HG03280 (cell line): Measurements from ENCODE around the gene PPP2R5B.

Experiments
- ATAC-seq: cut with Tn5 transposase; IDR thresholded peaks from one replicate; pipeline ENCODE4 v1.9.1; 2021; ENCODE audit warnings: mild to moderate bottlenecking, moderate library complexity; ENCODE audit not compliant: unreplicated experiment

The PPP2R5B gene

DNA sequence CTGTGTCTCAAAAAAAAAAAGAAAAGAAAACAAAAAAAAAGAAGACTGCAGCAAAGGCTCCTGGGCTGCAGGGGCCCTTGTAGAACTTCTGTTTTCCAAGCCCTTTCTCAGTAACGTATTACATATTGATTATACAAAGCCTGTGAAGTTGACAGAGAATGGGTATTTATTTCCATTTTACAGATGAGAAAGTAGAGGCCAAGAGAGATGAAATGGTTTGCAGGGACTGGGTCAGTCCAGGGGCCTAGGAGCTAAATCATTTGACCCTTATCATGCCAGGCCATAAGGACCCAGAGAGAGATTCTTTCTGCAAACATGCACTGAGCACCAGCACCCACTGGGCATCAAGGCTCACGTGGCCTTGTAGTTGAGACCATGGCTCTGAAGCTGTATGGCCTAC, 4.5 kb downstream of the PPP2R5B start:
- ATAC-seq, result no peak

DNA sequence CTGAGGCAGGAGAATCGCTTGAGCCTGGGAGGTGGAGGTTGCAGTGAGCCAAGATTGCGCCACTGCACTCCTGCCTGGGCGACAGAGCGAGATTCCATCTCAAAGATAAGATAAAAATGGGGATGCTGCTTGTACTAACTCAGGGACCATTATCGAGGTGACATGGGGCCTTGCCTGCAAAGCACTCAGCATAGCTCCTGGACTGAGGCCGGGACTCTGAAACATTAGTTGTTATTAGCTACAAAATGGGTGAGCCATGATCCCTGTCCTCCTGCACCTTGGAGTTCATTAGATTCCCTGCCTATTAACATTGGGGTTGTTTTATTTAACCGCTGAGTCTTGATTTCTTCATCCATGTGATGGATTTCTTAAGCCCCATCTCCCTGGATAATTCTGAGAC, 5.1 kb downstream of the PPP2R5B start:
- ATAC-seq, result no peak

DNA sequence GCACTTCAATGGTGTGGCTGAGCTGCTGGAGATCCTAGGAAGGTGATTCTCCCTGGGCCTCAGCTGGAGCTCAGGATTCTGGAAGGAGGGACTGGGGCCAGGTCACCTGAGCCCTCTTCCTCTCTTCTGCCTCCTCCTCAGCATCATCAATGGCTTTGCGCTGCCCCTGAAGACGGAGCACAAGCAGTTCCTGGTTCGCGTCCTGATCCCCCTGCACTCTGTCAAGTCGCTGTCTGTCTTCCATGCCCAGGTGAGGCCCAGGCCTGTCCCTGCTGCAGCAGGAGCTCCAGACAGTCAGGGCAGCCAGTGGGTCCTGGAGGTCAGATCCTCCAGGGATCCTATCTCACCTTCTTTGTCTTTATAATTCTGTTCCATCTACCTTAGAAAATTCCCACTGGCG, 5.9 kb downstream of the PPP2R5B start:
- ATAC-seq, result no peak

DNA sequence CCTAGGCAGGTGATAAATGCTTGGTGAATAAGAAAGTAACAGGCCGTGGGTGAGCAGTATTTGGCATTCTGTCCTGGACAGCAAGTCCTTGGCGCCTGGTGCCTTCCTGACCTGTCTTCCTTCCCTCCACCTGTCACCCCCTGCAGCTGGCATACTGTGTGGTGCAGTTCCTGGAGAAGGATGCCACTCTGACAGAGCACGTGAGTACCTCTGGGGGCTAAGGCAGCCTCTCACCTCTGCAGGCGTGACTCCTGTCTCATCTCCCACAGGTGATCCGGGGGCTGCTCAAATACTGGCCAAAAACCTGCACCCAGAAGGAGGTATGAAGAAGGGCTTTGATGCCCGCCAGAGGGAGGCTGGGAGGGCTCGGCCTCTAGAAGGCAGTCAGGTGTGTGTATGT, 6.8 kb downstream of the PPP2R5B start:
- ATAC-seq, result no peak

DNA sequence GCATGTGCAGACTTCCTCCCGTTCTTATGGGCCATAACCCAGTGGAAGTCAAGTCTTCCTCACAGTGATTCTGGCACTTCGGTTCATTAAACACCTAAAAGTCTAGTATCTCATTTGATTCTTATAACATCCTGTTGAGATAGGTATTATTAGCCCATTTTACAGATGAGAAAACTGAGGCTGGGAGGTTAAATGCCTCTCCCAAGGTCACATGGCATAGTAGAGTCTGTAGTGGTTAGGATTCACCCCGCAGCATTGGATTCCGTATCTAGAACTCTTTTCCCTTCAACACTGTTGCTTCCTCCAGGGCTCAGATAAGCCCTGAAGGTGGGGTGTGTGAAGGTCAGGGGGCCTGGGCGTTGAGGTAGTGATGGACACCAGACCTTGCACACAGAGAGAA, 7.8 kb downstream of the PPP2R5B start:
- ATAC-seq, result no peak

DNA sequence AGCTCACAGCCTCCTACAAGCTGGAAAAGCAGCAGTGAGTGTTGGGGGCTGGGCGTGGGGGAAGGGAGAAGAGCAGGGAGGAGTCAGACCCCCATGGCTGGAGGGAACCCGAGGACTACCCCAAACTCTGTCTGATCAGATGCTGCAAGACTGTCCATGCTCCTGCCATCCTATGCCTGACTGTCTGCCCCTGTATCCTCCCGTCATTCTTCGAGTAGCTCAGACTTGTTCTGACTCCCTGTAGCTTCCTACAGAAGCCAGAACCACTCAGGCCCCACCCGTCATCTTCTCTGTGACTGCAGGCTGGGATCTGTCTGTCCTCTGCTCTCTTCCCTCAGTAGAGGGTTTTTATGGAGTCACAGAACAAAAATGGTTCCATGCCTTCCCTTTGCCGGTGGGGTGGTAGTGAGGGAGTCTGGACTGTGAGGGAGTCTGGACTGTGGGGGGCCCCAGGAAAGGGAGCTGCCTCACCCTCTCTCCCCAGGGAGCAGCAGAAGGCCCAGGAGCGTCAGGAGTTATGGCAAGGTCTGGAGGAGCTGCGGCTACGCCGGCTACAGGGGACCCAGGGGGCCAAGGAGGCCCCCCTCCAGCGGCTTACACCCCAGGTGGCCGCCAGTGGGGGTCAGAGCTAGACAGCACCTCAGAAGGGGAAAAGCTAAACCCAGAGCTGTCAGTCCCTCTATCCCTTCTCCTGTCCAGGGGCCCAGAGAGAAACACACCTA, 8.9 kb downstream of the PPP2R5B start:
- ATAC-seq, result no peak

DNA sequence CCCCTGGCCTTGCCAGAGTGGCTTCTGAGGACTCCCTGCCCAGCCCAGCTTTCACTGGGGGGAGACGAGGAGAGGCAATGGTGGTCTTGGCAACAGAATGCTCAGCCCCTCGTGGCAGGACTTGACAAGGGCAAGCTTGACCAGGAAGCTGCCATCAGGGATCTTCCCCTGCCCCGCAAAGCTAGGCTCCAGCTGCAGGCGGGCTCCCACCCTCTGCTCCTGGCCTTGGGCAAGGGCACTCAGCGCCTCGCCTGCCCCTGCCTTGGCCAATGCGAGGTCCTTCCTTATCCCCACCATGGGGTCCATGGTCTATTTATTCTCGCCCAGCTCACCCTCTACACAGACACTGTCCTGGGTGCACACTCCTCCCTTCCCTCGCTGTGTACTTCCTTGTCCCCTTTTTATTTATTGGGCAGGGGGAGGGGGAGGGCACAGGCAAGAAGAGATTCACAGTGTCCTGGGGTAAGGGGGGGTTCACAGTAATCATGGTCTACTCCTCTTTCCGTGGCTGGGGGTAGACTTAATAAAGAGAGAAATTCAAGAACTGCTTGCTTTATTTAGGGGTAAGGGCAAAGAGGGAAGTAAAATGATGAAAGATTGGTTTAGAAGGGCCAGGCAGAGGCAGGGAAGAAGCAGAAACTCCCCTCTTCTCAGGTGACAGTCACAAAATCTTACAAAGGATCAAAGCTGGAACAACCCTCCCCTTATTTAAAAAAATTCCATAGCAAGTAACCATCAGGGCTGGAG, 9.6 kb downstream of the PPP2R5B start:
- no peak for ATAC-seq

DNA sequence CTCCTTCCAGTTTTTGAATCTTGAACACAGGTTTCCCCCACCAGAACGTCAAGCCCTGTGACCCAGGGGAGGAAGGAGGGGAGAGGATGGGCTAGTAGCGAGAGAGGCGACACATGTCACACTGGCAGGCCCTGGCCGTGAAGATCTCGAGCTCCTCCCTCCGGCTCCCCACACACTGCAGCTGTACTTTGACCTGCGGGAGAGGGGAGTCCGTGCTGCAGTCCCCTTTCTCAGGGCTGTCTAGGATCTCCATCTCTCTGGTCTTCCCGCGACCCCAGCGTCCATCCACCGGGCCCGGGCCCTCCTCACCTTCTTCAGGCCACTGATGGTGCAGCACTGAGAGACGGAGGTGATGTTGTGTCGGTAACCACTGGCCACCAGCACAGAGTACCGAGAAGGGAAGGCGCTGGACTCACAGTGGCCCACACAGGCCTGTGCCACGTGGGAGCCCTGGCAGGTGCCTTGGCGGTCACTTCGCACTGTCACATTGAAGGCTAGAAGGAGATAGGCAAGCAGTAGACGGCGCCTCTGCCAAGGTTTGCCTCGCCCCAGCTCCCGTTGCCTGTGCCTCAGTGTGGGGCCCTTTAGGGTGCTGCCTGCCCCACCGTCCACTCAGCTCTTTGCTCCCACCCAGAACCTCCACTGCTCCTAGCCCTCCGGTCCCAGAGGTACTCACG, 10.3 kb downstream of the PPP2R5B start:
- ATAC-seq, result no peak

DNA sequence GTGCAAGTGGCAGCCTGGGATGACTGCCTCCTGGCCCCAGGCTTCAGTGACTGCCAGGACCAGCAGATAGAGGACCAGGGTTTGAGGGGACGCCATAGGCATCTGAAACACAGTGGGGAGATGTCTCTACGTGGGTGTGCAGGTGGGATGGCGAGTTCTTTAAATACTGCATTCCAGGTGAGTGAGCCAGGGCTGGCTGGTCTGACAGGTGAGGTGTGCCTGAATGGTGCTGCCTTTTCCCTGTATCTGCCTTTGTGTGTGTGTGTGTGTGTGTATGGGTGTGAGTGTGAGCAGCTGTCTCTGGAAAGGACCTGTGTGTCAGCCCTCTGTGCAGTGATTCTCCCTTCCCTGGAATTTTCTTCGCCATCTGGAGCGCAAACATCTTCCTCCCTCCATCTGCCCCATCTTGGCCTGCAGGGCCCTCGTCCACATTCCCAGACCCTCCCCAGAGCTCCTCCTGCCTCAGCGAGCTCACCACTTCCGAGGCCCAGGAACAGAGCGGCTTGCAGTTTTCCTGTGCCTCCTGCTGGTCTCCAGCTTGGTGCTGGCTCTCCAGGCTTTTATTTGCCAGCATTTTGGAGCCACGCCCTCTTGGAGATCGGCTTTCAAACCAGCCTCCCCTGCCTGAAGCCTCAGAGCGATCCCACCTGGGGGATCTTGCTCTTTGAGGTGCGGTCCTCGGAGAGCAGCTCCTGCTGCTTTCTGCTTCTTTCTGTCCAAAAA, 11.0 kb downstream of the PPP2R5B start, which contains the start of gene GPHA2:
Gene GPHA2, minus strand, starts transcription at position 535 of the 723 bp plus-strand sequence. Its CDS starts 433 bp downstream, at position 102.
- ATAC-seq, result no peak

DNA sequence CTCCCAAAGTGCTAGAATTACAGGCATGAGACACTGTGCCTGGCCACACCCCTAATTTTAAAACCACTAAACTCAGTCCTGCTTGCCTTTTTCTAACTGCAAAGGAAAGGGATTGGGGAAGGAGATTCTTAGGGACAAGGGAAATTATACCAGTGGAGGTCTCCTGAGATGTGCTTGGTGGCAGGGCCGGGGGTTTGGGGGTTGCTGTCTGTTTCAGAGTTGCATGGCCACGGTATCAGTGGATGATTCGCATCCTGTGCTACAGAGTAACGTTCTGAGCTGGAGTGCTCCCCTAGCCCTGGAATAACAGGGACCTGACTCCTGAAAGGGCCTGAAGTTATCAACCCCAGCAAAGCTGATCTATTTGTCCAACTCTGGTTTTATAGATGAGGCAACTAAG, 12.1 kb downstream of the PPP2R5B start:
- no peak for ATAC-seq

DNA sequence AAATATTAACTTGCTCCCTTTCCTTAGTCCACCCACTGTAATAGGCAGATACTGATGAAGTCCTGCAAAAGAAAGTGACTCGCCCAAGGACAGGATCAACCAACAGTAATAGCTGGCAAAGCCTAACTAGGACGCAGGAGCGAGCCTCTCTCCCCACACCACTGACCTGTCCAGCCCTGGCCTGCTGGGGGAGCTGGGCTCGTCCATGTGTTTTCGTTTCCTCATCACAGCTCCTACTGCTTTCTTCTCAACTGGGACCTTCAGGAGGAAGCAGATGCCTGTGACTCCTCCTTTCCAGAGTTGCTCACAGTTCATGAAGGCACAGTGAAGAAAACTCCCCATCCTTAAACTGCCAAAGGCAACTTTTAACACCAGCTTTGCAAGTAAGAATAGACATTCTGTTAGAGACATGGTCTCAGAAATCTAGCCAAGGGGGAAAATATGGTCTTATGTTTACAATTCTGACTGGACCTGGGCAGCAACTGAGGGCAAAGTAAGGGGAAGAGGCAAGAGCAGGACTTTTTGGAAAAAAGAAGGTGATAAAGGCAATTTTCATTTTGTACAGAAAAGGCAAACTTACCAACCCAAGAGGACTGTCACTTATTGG, 22.8 kb downstream of the PPP2R5B start:
- ATAC-seq, result no peak

DNA sequence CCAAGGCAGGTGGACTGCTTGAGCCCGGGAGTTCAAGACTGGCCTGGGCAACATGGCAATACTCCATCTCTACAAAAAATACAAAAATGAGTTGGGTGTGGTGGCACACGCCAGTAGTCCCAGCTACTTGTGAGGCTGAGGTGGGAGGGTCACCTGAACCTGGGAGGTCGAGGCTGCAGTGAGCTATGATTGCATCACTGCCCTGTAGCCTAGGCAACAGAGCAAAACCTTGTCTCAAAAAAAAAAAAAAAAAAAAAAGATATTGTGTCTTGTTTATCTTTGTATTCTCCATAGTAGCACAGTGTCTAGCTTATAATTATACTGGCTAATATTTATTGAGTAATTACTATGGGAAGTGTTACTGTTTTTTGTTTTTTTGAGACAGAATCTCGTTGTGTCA, 27.0 kb downstream of the PPP2R5B start:
- no peak for ATAC-seq

DNA sequence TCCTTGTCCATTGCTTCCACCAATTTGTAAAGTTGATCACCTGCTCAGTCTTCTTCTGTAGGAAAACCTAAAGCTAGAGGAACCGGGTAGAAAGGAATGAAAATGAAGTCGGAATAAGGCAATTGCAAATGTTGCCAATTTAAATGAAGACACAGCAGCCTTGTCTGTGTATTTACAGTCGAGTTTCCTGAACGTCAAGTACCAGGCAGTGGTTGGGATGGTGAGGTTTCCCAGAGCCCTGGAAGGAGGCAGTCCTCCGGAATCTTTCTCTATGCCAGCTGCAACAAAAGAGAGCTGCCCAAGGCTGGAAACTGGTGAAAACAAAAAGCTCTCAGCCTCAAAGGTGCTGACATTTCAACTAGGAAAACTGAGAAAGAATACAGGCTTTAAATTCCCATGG, 29.7 kb downstream of the PPP2R5B start:
- ATAC-seq, result no peak

DNA sequence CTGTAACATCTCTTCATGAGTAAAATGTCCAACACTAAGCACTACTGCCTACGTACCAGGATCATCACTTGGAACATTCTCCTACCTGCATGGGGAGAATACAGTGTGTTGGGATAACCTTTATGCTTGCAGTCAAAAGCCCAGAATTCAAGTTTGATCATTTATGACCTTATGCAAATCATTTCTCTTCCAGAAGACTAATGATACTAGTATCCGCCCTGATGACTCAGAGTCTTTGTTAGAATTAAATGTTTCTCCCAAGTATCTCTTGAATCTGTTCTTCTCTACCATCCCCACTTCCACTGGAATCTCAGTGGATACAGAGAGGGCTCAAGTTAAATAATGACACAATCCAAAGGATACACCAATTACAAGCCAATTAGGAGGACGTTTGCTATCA, 35.0 kb downstream of the PPP2R5B start:
- ATAC-seq, result no peak

DNA sequence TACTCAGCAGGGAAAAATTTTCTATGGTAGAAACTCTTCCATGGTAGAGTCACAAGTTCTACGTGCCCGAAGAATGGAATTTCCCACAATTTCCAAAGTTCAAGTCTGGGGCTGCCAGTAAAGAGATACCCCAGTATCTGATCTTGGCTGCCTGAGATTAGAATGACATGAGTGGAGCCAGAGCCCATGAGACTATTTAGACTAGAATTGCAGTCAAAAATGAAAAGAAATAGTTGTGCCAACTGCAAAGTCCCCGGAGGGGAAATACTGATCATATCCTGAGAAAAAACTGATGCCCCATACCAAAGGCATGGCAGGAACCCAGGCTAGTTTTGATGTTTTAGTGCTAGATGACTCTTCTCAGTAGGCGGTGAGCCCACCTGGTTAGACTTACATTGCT, 36.2 kb downstream of the PPP2R5B start:
- ATAC-seq, result no peak

DNA sequence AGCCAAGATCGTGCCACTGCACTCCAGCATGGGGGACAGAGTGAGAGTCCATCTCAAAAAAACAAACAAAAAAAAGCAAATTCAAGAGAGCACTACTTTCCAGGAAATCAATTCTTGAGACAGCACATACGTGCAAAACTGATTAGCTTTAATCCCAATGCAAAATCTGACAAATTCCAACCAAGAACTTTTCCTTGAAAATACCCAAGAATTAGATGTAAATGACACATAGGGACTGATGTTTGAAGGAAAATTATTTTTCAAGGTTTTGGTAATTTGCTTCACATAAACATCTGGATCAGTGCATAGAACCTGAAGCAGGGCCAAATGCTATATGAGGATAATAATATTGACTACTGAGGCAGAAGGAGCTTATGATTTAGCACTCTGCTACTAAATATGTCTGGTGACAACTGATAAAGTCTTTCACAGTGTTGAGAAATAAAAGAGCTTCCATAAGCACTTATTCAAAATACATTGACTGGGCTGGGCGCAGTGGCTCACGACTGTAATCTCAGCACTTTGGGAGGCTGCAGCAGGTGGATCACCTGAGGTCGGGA, 38.7 kb downstream of the PPP2R5B start:
- ATAC-seq, result no peak

DNA sequence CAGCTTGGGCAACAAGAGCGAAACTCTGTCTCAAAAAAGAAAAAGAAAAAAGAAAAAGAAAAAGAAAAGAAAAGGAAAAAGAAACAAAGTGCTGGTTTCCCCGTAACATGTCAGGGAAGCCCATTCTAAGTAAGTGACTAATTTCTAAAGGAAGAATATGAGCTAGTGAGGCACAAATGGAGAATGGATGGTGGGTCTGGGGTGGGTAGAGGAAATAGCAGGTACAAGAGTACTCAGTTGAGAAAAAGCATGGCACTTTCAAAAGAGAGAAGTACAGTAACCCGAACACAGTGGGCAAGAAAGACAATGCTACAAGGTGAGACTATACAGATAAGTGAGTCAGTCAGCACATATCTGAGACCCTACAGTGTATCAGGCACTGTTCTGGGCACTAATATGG, 42.9 kb downstream of the PPP2R5B start:
- no peak for ATAC-seq

DNA sequence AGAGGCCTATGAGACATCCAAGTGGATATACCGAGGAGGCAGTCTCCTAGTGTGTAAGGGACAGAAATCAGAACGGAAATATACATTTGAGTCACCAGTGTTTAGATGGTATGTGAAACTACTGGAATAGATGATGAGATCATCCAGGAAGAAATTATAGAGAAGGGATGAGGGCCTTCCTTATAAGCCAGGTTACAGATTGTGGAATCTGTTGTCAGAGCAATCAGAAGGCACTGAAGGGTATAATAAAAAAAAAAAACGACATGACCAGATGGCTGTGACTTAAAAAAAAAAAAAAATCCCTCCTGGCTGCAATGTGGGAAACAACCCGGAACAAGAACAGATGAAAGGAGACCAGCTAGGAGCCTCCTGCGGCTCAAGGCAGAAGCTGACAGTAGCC, 44.7 kb downstream of the PPP2R5B start:
- ATAC-seq, result no peak

DNA sequence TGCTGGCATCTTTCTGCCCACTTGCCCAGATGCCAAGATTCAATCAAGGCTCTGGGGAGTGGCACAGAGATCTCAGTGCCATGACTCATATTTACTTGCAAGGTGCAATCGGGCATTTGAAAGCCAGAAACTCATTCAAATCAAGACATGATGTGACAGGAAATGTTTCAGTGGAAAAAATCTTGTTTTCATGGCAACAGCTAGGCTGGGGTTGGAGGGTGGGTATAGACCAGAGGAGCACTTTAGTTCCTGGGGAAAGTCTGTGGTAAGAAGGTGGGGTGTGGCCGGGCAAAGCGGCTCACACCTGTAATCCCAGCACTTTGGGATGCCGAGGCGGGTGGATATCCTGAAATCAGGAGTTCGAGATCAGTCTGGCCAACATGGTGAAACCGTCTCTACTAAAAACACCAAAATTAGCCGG, 46.3 kb downstream of the PPP2R5B start:
- ATAC-seq, result no peak

DNA sequence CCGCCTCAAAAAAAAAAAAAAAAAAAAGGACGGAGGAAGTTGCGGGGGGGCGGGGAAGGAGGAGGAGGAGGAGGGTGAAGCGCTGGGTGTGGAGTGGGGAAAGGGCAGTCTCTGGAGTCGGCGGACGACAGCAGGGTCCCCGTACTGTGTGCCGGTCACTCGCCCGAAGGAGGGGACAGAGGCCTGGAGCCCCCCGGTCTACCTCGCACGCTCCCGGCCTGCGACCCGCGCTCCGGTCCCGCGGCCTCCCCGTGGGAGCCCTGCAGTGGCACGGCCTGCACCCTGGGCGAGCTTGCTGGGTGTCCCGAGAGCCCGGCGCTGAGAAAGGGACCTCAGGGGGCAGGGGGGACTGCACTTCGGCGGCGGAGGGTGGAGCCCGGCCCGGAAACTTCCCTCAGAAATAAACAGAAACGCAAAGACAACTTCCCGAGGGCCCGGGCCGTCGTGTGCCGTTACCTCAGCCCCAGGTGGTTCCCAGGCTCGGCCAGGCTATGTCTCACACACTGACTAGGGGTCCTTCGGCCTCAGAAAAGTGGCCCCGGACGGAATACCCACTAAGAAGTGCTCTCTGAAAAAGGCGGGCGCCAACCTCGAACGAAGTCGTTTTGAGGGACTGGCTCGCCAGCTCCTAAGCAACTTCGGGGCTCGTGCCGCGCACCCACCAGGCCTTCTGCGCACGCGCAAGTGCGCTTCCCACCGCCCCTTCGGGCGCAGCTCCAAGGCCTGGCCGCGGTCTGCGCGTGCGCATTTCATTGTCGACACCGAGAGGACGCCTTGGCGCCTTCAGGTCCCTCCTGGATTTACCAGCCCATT, 47.1 kb downstream of the PPP2R5B start, which contains the start of gene MAJIN:
Gene MAJIN, minus strand, starts transcription at position 688 of the 813 bp plus-strand sequence. CDS start 12,703 bp downstream, outside the sequence.
- no peak for ATAC-seq
